Cardiac muscle cell (in vitro differentiated cells and primary cell): ENCODE data around the gene CACNA2D1. TPM values are rescaled to one million over a fixed set of nuclear protein-coding genes. Genes with fewer than 3 reads are reported as not detected.

ENCODE experiments used
- DNase-seq, 2 donors: peaks; one replicate each; pipeline versions ENCODE4 v3.0.0 to v3.0.0-alpha.2; 2010 to 2017; ENCODE audit warnings: low read depth in 1 of 2, low spot score in 1 of 2
- H3K27ac ChIP-seq: fragments of 200-600 bp; sonication (generic); 2 replicates; pipeline ENCODE4 v1.5.1; 2016
- H3K27me3 ChIP-seq: fragments of 200-600 bp; sonication (generic); 2 replicates; pipeline ENCODE4 v1.6.0; 2016; ENCODE audit warnings: control low read depth
- H3K36me3 ChIP-seq: fragments of 200-600 bp; sonication (generic); 2 replicates; pipeline ENCODE4 v1.5.1; 2016; ENCODE audit warnings: control low read depth
- H3K4me1 ChIP-seq: fragments of 200-600 bp; sonication (generic); 2 replicates; pipeline ENCODE4 v1.8.1; 2017; ENCODE audit warnings: low read depth, mild to moderate bottlenecking, mixed run types
- H3K4me3 ChIP-seq: fragments of 200-600 bp; sonication (generic); 2 replicates; pipeline ENCODE4 v1.5.1; 2016; ENCODE audit warnings: mild to moderate bottlenecking
- H3K9me3 ChIP-seq: fragments of 200-600 bp; sonication (generic); 2 replicates; pipeline ENCODE4 v1.5.1; 2017; ENCODE audit warnings: low read depth, mild to moderate bottlenecking, control low read depth
- CTCF ChIP-seq: IDR thresholded peaks from 2 replicates; pipeline ENCODE4 v1.5.1; 2012; ENCODE audit warnings: low read depth, mild to moderate bottlenecking, low read length
- polyA plus RNA-seq: library from polyadenylated mRNA; unstranded; fragments of >200 nt; fragmentation: Nextera tagmentation; extraction: Ambion mirVana; gene quantifications from 2 replicates; pipeline ENCODE4 v1.2.1, GENCODE V29; 2016
- total RNA-seq: library from RNA; depleted of rRNA; stranded (reverse); fragments of >200 nt; gene quantifications from 2 replicates; pipeline ENCODE4 v1.2.3, GENCODE V29; 2016

Gene CACNA2D1
- total and polyA plus RNA-seq, 2 experiments from 2014 or later = 4.5 to 20.3 TPM

- Histone ChIP-seq H3K36me3 (no peaks in the 10 kb centered on the region), H3K4me3 (no peak overlapping the region), H3K4me1 (no peaks in the 10 kb centered on the region), H3K9me3 (no peaks in the 10 kb centered on the region), H3K27me3 (no peaks in the 10 kb centered on the region), H3K27ac (no peak overlapping the region)
- no peak for DNase-seq
- TF ChIP-seq CTCF = no peak
Measured at GRCh38 chr7:82080254-82080927, 363.2 kb downstream of the CACNA2D1 start.

GRCh38 chr7:82079527-82079926 lies 364.1 kb downstream of the CACNA2D1 start:
- Histone ChIP-seq H3K4me1 (no peaks in the 10 kb centered on the region), H3K27ac (no peak overlapping the region), H3K27me3 (no peaks in the 10 kb centered on the region), H3K9me3 (no peaks in the 10 kb centered on the region), H3K36me3 (no peaks in the 10 kb centered on the region), H3K4me3 (no peak overlapping the region)
- TF ChIP-seq CTCF = no peak
- DNase-seq = no peak

GRCh38 chr7:82078807-82079206 lies 364.8 kb downstream of the CACNA2D1 start:
- Histone ChIP-seq H3K27ac (no peak overlapping the region), H3K9me3 (no peaks in the 10 kb centered on the region), H3K36me3 (no peaks in the 10 kb centered on the region), H3K4me3 (no peak overlapping the region), H3K4me1 (no peaks in the 10 kb centered on the region), H3K27me3 (no peaks in the 10 kb centered on the region)
- no peak for DNase-seq
- TF ChIP-seq CTCF = no peak

GRCh38 chr7:82071468-82071867 lies 372.1 kb downstream of the CACNA2D1 start:
- no peak overlapping the region for H3K27ac ChIP-seq
- no peak for DNase-seq
- no peaks in the 10 kb centered on the region for H3K9me3 ChIP-seq
- H3K4me3 ChIP-seq = no peak overlapping the region
- TF ChIP-seq CTCF = no peak
- H3K27me3 ChIP-seq = no peaks in the 10 kb centered on the region
- H3K36me3 ChIP-seq = no peaks in the 10 kb centered on the region
- H3K4me1 ChIP-seq = no peaks in the 10 kb centered on the region

- no peak overlapping the region for H3K4me3 ChIP-seq
- no peaks in the 10 kb centered on the region for H3K9me3 ChIP-seq
- DNase-seq = no peak
- no peaks in the 10 kb centered on the region for H3K36me3 ChIP-seq
- H3K27me3 ChIP-seq = no peaks in the 10 kb centered on the region
- TF ChIP-seq CTCF = no peak
- H3K4me1 ChIP-seq = no peaks in the 10 kb centered on the region
- H3K27ac ChIP-seq = no peak overlapping the region
Measured at GRCh38 chr7:82067628-82068264, 375.8 kb downstream of the CACNA2D1 start.
